Upper lobe of left lung (tissue), 4 donors: ENCODE results near the gene TUBB4B.

ENCODE experiments used
- CTCF ChIP-seq, 6 experiments: fragments of 450-650 bp in 4 of 6; fragments of 200-600 bp in 2 of 6; sonication (generic) in 2 of 6; IDR thresholded peaks; one replicate each; pipeline ENCODE4 v1.5.1; 2016 to 2019; ENCODE audit warnings: antibody characterized with exemption in 6 of 6
- EP300 ChIP-seq, 4 donors: sonication (generic); formaldehyde crosslinking; IDR thresholded peaks; one replicate each; pipeline ENCODE4 v1.5.1; 2017; ENCODE audit warnings: antibody characterized with exemption in 4 of 4, control low read depth in 2 of 4
- POLR2A ChIP-seq, 4 donors: fragments of 450-650 bp; IDR thresholded peaks; one replicate each; pipeline ENCODE4 v1.5.1; 2016 to 2017; ENCODE audit warnings: antibody characterized with exemption in 4 of 4, mild to moderate bottlenecking in 2 of 4

GRCh38 chr9:137236936-137237421, 4.1 kb upstream of the TUBB4B start:
- TF ChIP-seq POLR2A (IDR thresholded peaks at IDR 0.05) (no peak), CTCF (IDR thresholded peaks at IDR 0.05) (no peak), EP300 (IDR thresholded peaks at IDR 0.05) (no peak)
